Measurements from ENCODE around the gene SPAAR.

The SPAAR gene

GRCh38 chr9:35951736-35952135 lies 42.4 kb downstream of the SPAAR start:
- no peak for DNase-seq

- DNase-seq = no peak
Observed at GRCh38 chr9:35952526-35953191, 43.4 kb downstream of the SPAAR start.

GRCh38 chr9:35954942-35955546 lies 45.8 kb downstream of the SPAAR start:
- peak; percentile 45 for DNase-seq

- DNase-seq = no peak
Observed at GRCh38 chr9:35956651-35957050, 47.4 kb downstream of the SPAAR start.

GRCh38 chr9:35958104-35958837 lies 49.0 kb downstream of the SPAAR start, which contains the start of gene OR2S2:
OR2S2 (minus strand) TSS chr9:35958154; CDS start chr9:35958098, 56 bp downstream.
- DNase-seq = no peak

GRCh38 chr9:35960039-35960655 lies 50.9 kb downstream of the SPAAR start:
- no peak for DNase-seq
